Spinal cord (tissue), 10 donors: Measurements from ENCODE around the gene GINS3. TPM values are rescaled to one million over a fixed set of nuclear protein-coding genes. Genes with fewer than 3 reads are reported as not detected.
"Not testable (repeated sequence)": the region's sequence is repeated elsewhere in the genome, so short reads cannot be mapped to it uniquely, and the experiment has no call there.

Source experiments
- DNase-seq, 6 donors: peaks; one replicate each; pipeline versions ENCODE4 v3.0.0 to v3.0.0-alpha.2; 2013 to 2015; ENCODE audit warnings: low spot score in 6 of 6, low read depth in 4 of 6
- H3K27ac ChIP-seq: one replicate; pipeline ENCODE4 v1.5.1; 2013; ENCODE audit warnings: low read depth, low read length, control low read depth
- H3K27me3 ChIP-seq: one replicate; pipeline ENCODE4 v1.6.1; 2013; ENCODE audit warnings: low read length; ENCODE audit not compliant: control insufficient read depth, insufficient read depth
- H3K36me3 ChIP-seq: one replicate; pipeline ENCODE4 v1.6.1; 2013; ENCODE audit warnings: low read length; ENCODE audit not compliant: control insufficient read depth, insufficient read depth
- H3K4me1 ChIP-seq: one replicate; pipeline ENCODE4 v1.6.1; 2013; ENCODE audit warnings: low read length; ENCODE audit not compliant: control insufficient read depth, insufficient read depth
- H3K4me3 ChIP-seq: one replicate; pipeline ENCODE4 v1.5.1; 2013; ENCODE audit warnings: low read depth, low read length, control low read depth
- H3K9me3 ChIP-seq: one replicate; pipeline ENCODE4 v1.6.1; 2013; ENCODE audit warnings: low read length; ENCODE audit not compliant: control insufficient read depth, insufficient read depth
- WGBS: methylation state at CpG from one replicate; pipeline ENCODE4 v1.1.5; 2013; ENCODE audit warnings: missing lambda C conversion rate; ENCODE audit not compliant: insufficient coverage; 5-methylcytosine and 5-hydroxymethylcytosine counted together
- polyA plus RNA-seq, 2 donors: library from polyadenylated mRNA; unstranded; fragments of 120-200 nt; gene quantifications; one replicate each; pipeline ENCODE4 v1.2.1, GENCODE V29; 2013; ENCODE audit not compliant: insufficient read length in 2 of 2
- total RNA-seq, 2 donors: library from RNA; depleted of rRNA in 1 of 2; stranded (reverse); fragments of 120-200 nt in 1 of 2; fragments of >200 nt in 1 of 2; gene quantifications; one replicate each; pipeline versions ENCODE4 v1.2.3 to v1.2.4, GENCODE V29; 2013 to 2014
- donor health status: healthy.

The GINS3 gene
- total and polyA plus RNA-seq, 4 donors: 7.1 to 13.9 (median 11.4) TPM

DNA sequence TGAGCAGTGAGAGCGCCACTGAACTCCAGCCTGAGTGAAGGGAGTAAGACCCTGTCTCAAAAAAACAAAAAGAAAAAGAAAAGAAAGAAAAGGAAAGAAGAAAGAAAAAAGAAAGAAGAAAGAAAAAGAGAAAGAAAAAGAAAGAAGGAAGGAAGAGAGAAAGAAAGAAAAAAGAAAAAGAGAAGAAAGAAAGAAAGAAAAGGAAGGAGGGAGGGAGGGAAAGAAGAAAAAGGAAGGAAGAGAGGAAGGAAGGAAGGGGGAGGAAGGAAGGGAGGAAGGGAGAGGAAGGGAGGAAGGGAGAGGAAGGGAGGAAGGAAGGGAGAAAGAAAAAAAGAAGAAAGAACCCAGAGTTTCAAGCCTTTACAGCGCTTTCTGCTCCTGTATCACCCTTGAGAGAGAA is 19.1 kb downstream of the GINS3 start:
- WGBS: 83% methylated on average over 1 of the region's 2 CpGs
- no peak for DNase-seq
- no peak overlapping the region for H3K27ac ChIP-seq

GRCh38 chr16:58411736-58412614 is 19.7 kb downstream of the GINS3 start:
- Histone ChIP-seq H3K36me3 (no peaks in the 10 kb centered on the region), H3K27ac (no peak overlapping the region), H3K4me3 (no peak overlapping the region), H3K27me3 (no peaks in the 10 kb centered on the region), H3K9me3 (no peaks in the 10 kb centered on the region), H3K4me1 (peaks cover 8% of the 10 kb centered on the region)
- WGBS: 100% methylated on average over 1 of the region's 7 CpGs
- no peak for DNase-seq

More for the DNA sequence above, 19.1 kb downstream of the GINS3 start:
- Histone ChIP-seq H3K9me3 (no peaks in the 10 kb centered on the region), H3K27me3 (no peaks in the 10 kb centered on the region), H3K4me1 (peaks cover 8% of the 10 kb centered on the region), H3K36me3 (no peaks in the 10 kb centered on the region), H3K4me3 (no peak overlapping the region)

DNA sequence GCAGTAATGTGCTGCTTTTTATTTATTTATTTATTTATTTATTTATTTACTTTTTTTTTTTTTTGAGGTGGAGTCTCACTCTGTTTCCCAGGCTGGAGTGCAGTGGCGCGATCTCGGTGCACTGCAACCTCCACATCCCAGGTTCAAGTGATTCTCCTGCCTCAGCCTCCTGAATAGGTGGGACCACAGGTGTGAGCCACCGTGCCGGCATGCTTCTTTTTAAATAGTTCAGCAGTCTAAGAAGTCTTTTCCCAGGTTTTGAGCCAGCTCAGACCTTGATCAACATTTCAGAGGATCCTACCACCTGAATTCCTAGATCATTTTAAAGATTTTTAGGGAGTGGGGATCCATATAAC is 20.3 kb downstream of the GINS3 start:
- not testable (repeated sequence) for H3K27ac ChIP-seq, H3K4me1 ChIP-seq, H3K4me3 ChIP-seq, H3K36me3 ChIP-seq, H3K9me3 ChIP-seq, H3K27me3 ChIP-seq, DNase-seq
- WGBS: 95% methylated on average over 3 of the region's 5 CpGs

GRCh38 chr16:58413359-58413758 is 21.1 kb downstream of the GINS3 start:
- H3K27me3 ChIP-seq: no peaks in the 10 kb centered on the region
- H3K27ac ChIP-seq: no peak overlapping the region
- WGBS: no CpG with 5 or more reads among the region's 6 CpGs
- H3K36me3 ChIP-seq: no peaks in the 10 kb centered on the region
- H3K4me3 ChIP-seq: no peak overlapping the region
- DNase-seq: no peak
- H3K4me1 ChIP-seq: peaks cover 8% of the 10 kb centered on the region
- H3K9me3 ChIP-seq: no peaks in the 10 kb centered on the region

GRCh38 chr16:58415003-58415402 is 22.7 kb downstream of the GINS3 start:
- no peaks in the 10 kb centered on the region for H3K9me3 ChIP-seq
- no CpG with 5 or more reads among the region's 4 CpGs for WGBS
- no peak overlapping the region for H3K27ac ChIP-seq
- no peak overlapping the region for H3K4me3 ChIP-seq
- no peaks in the 10 kb centered on the region for H3K27me3 ChIP-seq
- peak in 1 of 6 donors; percentile 55 for DNase-seq
- H3K36me3 ChIP-seq: no peaks in the 10 kb centered on the region
- H3K4me1 ChIP-seq: no peaks in the 10 kb centered on the region

DNA sequence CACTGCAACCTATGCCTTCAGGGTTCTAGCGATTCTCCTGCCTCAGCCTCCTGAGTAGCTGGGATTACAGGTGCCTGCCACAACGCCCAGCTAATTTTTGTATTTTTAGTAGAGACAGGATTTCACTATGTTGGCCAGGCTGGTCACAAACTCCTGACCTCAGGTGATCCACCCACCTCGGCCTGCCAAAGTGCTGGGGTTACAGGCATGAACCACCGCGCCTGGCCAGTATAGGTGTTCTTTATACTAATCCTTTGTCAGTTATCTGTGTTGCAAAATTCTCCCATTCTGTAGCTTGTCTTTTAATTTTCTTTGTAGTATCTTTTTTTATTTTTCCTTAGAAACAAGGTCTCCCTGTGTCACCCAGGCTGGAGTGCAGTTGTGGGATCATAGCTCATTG is 23.7 kb downstream of the GINS3 start:
- not testable (repeated sequence) for H3K4me1 ChIP-seq, H3K9me3 ChIP-seq, H3K36me3 ChIP-seq, H3K4me3 ChIP-seq, H3K27me3 ChIP-seq, DNase-seq, H3K27ac ChIP-seq
- WGBS: 100% methylated on average over 2 of the region's 5 CpGs

- H3K4me1 ChIP-seq: no peaks in the 10 kb centered on the region
- H3K9me3 ChIP-seq: no peaks in the 10 kb centered on the region
- no peaks in the 10 kb centered on the region for H3K36me3 ChIP-seq
- H3K27me3 ChIP-seq: no peaks in the 10 kb centered on the region
- H3K27ac ChIP-seq: no peak overlapping the region
- H3K4me3 ChIP-seq: no peak overlapping the region
- WGBS: 97% methylated on average over 10 of the region's 10 CpGs
- no peak for DNase-seq
Measured at GRCh38 chr16:58417035-58417434, 24.8 kb downstream of the GINS3 start.

- Histone ChIP-seq H3K9me3 (no peaks in the 10 kb centered on the region), H3K36me3 (no peaks in the 10 kb centered on the region), H3K4me1 (no peaks in the 10 kb centered on the region), H3K27me3 (no peaks in the 10 kb centered on the region), H3K27ac (no peak overlapping the region), H3K4me3 (no peak overlapping the region)
- no peak for DNase-seq
- WGBS: 57% methylated on average over 4 of the region's 5 CpGs
Measured at GRCh38 chr16:58417600-58417999, 25.3 kb downstream of the GINS3 start.

GRCh38 chr16:58418026-58418425 is 25.8 kb downstream of the GINS3 start:
- WGBS: 67% methylated on average over 3 of the region's 7 CpGs
- no peak for DNase-seq
- no peak overlapping the region for H3K27ac ChIP-seq

GRCh38 chr16:58418601-58419000 is 26.3 kb downstream of the GINS3 start:
- H3K9me3 ChIP-seq: no peaks in the 10 kb centered on the region
- DNase-seq: no peak
- no peaks in the 10 kb centered on the region for H3K36me3 ChIP-seq
- H3K4me3 ChIP-seq: no peak overlapping the region
- no peaks in the 10 kb centered on the region for H3K4me1 ChIP-seq
- 64% methylated on average over 3 of the region's 4 CpGs for WGBS
- no peak overlapping the region for H3K27ac ChIP-seq
- no peaks in the 10 kb centered on the region for H3K27me3 ChIP-seq

More at GRCh38 chr16:58418026-58418425, 25.8 kb downstream of the GINS3 start:
- Histone ChIP-seq H3K9me3 (no peaks in the 10 kb centered on the region), H3K36me3 (no peaks in the 10 kb centered on the region), H3K27me3 (no peaks in the 10 kb centered on the region), H3K4me3 (no peak overlapping the region), H3K4me1 (no peaks in the 10 kb centered on the region)
